Caco-2 (cell line): Measurements from ENCODE around the gene GPRASP2. TPM values are rescaled to one million over a fixed set of nuclear protein-coding genes. Genes with fewer than 3 reads are reported as not detected.

Source experiments
- BruUV-seq: library from RNA; stranded (reverse); fragments of 400-500 nt; replicated peaks from 2 replicates; lab custom pipeline; 2021; lab: Mats Ljungman, UMichigan
- CTCF ChIA-PET: fragments of 300-600 bp; sonication (Branson Sonifier 250); formaldehyde crosslinking; loops from one replicate; lab custom pipeline; 2022; ENCODE audit warnings: antibody characterized with exemption; lab: Charles Lee
- POLR2A ChIA-PET: fragments of 300-600 bp; sonication (Branson Sonifier 250); formaldehyde crosslinking; loops from one replicate; lab custom pipeline; 2022; ENCODE audit warnings: antibody characterized with exemption; lab: Charles Lee
- DNase-seq, 2 experiments: peaks; one replicate each; pipeline versions ENCODE4 v3.0.0 to v3.0.0-alpha.2; 2020 to 2022
- H3K27me3 ChIP-seq: replicated peaks from 2 replicates; pipeline ENCODE4 v1.6.0; 2011; ENCODE audit warnings: low read length; ENCODE audit not compliant: control insufficient read depth, insufficient read depth
- H3K36me3 ChIP-seq: 2 replicates; pipeline ENCODE4 v1.5.1; 2011; ENCODE audit warnings: low read length; ENCODE audit not compliant: control insufficient read depth, insufficient read depth
- H3K4me1 ChIP-seq: fragments of 250-450 bp; sonication (Bioruptor Pico); 2 replicates; pipeline ENCODE4 v1.5.1; 2020; ENCODE audit warnings: mild to moderate bottlenecking
- H3K4me3 ChIP-seq: 2 replicates; pipeline ENCODE4 v1.5.1; 2011; ENCODE audit warnings: low read depth, mild to moderate bottlenecking, control low read depth, low read length
- H3K9me3 ChIP-seq: fragments of 250-450 bp; sonication (Bioruptor Pico); 2 replicates; pipeline ENCODE4 v1.5.1; 2020; ENCODE audit warnings: mild to moderate bottlenecking, moderate library complexity
- H3K27ac Mint-ChIP-seq: one replicate; pipeline ENCODE4 v1.8.0; 2022; ENCODE audit warnings: mixed read lengths; ENCODE audit not compliant: unreplicated experiment
- H3K27me3 Mint-ChIP-seq: one replicate; pipeline ENCODE4 v1.8.0; 2022; ENCODE audit warnings: mixed read lengths; ENCODE audit not compliant: insufficient read depth, unreplicated experiment
- H3K36me3 Mint-ChIP-seq: one replicate; pipeline ENCODE4 v1.8.0; 2022; ENCODE audit warnings: mild to moderate bottlenecking, mixed read lengths; ENCODE audit not compliant: insufficient read depth, unreplicated experiment
- H3K4me1 Mint-ChIP-seq: one replicate; pipeline ENCODE4 v1.8.0; 2022; ENCODE audit warnings: low read depth, mixed read lengths; ENCODE audit not compliant: unreplicated experiment
- H3K4me3 Mint-ChIP-seq: one replicate; pipeline ENCODE4 v1.8.0; 2022; ENCODE audit warnings: mild to moderate bottlenecking, moderate library complexity, mixed read lengths; ENCODE audit not compliant: unreplicated experiment
- H3K9me3 Mint-ChIP-seq: one replicate; pipeline ENCODE4 v1.8.0; 2022; ENCODE audit warnings: mixed read lengths; ENCODE audit not compliant: unreplicated experiment
- CTCF ChIP-seq, 2 experiments: fragments of 200-600 bp in 1 of 2; IDR thresholded peaks; 1 replicate in 1 of 2; 2 replicates in 1 of 2; pipeline versions ENCODE4 v1.5.1 to v1.8.0; 2011 to 2022; ENCODE audit warnings: antibody characterized with exemption in 1 of 2, control low read depth in 1 of 2, inconsistent platforms in 1 of 2, low read depth in 1 of 2, low read length in 1 of 2, mild to moderate bottlenecking in 1 of 2, moderate library complexity in 1 of 2; ENCODE audit not compliant: insufficient read depth in 1 of 2, severe bottlenecking in 1 of 2, unreplicated experiment in 1 of 2
- intact Hi-C: fragments of 100-400 bp; cut with micrococcal nuclease; formaldehyde crosslinking; loops from one replicate; pipeline ENCODE4 v1.10.0; 2022; ENCODE audit not compliant: unreplicated experiment
- total RNA-seq: library from RNA; stranded (reverse); gene quantifications from 2 replicates; pipeline ENCODE4 v1.2.3, GENCODE V29; 2022

Gene GPRASP2
- total RNA-seq, 1 experiment from 2014 or later = 2.7 TPM

GRCh38 chrX:102744307-102744706 is 32.1 kb downstream of the GPRASP2 start:
- CTCF ChIA-PET = no interaction called here
- H3K4me1 Mint-ChIP-seq = no peaks in the 10 kb centered on the region
- intact Hi-C loops = no loop called here
- no TSS peak for BruUV-seq
- H3K4me3 Mint-ChIP-seq = no peak overlapping the region
- H3K27me3 ChIP-seq = no peaks in the 10 kb centered on the region
- no peak overlapping the region for H3K4me3 ChIP-seq
- no peaks in the 10 kb centered on the region for H3K4me1 ChIP-seq
- H3K27me3 Mint-ChIP-seq = no peaks in the 10 kb centered on the region
- no peak for TF ChIP-seq CTCF (IDR thresholded peaks at IDR 0.05; ENCODE audit: insufficient read depth in 1 of 2, low read depth in 1 of 2, low read length in 1 of 2, severe bottlenecking in 1 of 2, unreplicated experiment in 1 of 2)
- H3K36me3 Mint-ChIP-seq = no peaks in the 10 kb centered on the region
- H3K9me3 Mint-ChIP-seq = no peaks in the 10 kb centered on the region
- H3K9me3 ChIP-seq = no peaks in the 10 kb centered on the region
- no peak overlapping the region for H3K27ac Mint-ChIP-seq
- POLR2A ChIA-PET = no interaction called here
- no peaks in the 10 kb centered on the region for H3K36me3 ChIP-seq
- DNase-seq = no peak

DNA sequence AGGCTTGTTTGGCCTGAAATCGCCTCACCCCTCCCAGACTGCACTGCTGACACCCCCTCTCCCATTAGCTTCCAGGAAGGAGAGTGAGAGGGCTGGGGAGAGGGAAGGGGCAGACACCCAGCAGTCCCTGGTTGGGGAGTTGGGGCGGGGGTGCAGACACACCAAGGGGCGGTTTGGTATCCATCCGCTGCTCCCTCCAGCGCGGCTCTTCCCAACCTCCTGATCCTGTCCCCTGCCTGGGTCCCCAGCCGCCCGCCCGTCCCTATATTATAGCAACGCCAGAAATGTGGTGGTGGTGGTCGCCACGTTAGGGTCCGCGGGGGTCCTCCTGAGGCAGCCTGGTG is 33.2 kb downstream of the GPRASP2 start:
- ChIA-PET POLR2A (no interaction called here), CTCF (no interaction called here)
- Histone ChIP-seq H3K9me3 (no peaks in the 10 kb centered on the region), H3K4me3 (no peak overlapping the region), H3K4me1 (no peaks in the 10 kb centered on the region), H3K27me3 (no peaks in the 10 kb centered on the region), H3K36me3 (no peaks in the 10 kb centered on the region)
- no peak for TF ChIP-seq CTCF (IDR thresholded peaks at IDR 0.05; ENCODE audit: insufficient read depth in 1 of 2, low read depth in 1 of 2, low read length in 1 of 2, severe bottlenecking in 1 of 2, unreplicated experiment in 1 of 2)
- no TSS peak for BruUV-seq
- intact Hi-C loops = no loop called here
- Mint-ChIP-seq H3K36me3 (no peaks in the 10 kb centered on the region), H3K9me3 (no peaks in the 10 kb centered on the region), H3K27me3 (no peaks in the 10 kb centered on the region), H3K4me1 (no peaks in the 10 kb centered on the region), H3K27ac (no peak overlapping the region), H3K4me3 (no peak overlapping the region)
- DNase-seq = no peak

- POLR2A ChIA-PET = no interaction called here
- H3K27ac Mint-ChIP-seq = no peak overlapping the region
Observed at GRCh38 chrX:102745857-102746584, 33.8 kb downstream of the GPRASP2 start.

More at GRCh38 chrX:102745857-102746584, 33.8 kb downstream of the GPRASP2 start:
- no peak overlapping the region for H3K4me3 Mint-ChIP-seq
- H3K36me3 Mint-ChIP-seq = no peaks in the 10 kb centered on the region
- no peaks in the 10 kb centered on the region for H3K4me1 Mint-ChIP-seq
- no TSS peak for BruUV-seq
- Histone ChIP-seq H3K4me1 (no peaks in the 10 kb centered on the region), H3K9me3 (no peaks in the 10 kb centered on the region), H3K36me3 (no peaks in the 10 kb centered on the region), H3K27me3 (no peaks in the 10 kb centered on the region), H3K4me3 (no peak overlapping the region)
- CTCF ChIA-PET = no interaction called here
- no peak for DNase-seq
- H3K27me3 Mint-ChIP-seq = no peaks in the 10 kb centered on the region
- intact Hi-C loops = no loop called here
- H3K9me3 Mint-ChIP-seq = no peaks in the 10 kb centered on the region
- TF ChIP-seq CTCF (IDR thresholded peaks at IDR 0.05; ENCODE audit: insufficient read depth in 1 of 2, low read depth in 1 of 2, low read length in 1 of 2, severe bottlenecking in 1 of 2, unreplicated experiment in 1 of 2) = no peak
